Right cardiac atrium (tissue), 5 donors: ENCODE measurements around the gene CCNF. TPM values are rescaled to one million over a fixed set of nuclear protein-coding genes. Genes with fewer than 3 reads are reported as not detected.

ENCODE experiments used
- microRNA-seq, 2 donors: library from miRNA; unstranded; fragments of <30 nt; microRNA quantifications; one replicate each; pipeline ENCODE4 v1.2.0, GENCODE V29; 2020 to 2021
- polyA plus RNA-seq: library from polyadenylated mRNA; stranded (reverse); fragments of 200-250 nt; gene quantifications from one replicate; pipeline ENCODE4 v1.2.3, GENCODE V29; 2013
- total RNA-seq, 4 donors: library from RNA; stranded (reverse); fragmentation: NEBNext Ultra II Directional; extraction: Animal tissue kit (Norgen Biotek cat#: 25700); gene quantifications; one replicate each; pipeline ENCODE4 v1.2.1, GENCODE V29; 2021
- donor health status: healthy with polysubstance abuse.
- donor health status: DM: no; HTN: yes; CAD: no.
- donor health status: DM: no; HTN: no; CAD: no.
- donor health status: DM: no; HTN: yes; CAD: no; lungs with severe emphysema.
- donor health status: DM: yes; HTN: yes; CAD: no.

CCNF gene
- total and polyA plus RNA-seq, 5 donors = 0.70 to 1.9 (median 1.2) TPM

Small RNA genes within 50 kb of the gene (microRNA-seq; reads per million reads assigned to microRNA genes)
- gene MIR6767 = 0 reads per million in 2 donors
- 0 reads per million in 2 donors for gene MIR6768

Other genes starting within 250 kb of the CCNF start
- 10 to 100 TPM in 3 of 4 donors, 1 to 10 TPM in 1; 9.3 to 26.5 (median 12.3) TPM for gene CASKIN1, start 232.8 kb upstream of the CCNF start, total RNA-seq
- gene CASKIN1, start 232.8 kb upstream of the CCNF start, polyA plus RNA-seq = 9.7 TPM
- 10 to 100 TPM; 24.2 to 29.3 (median 27.0) TPM for gene MLST8, start 224.0 kb upstream of the CCNF start, total RNA-seq
- 33.3 TPM for gene MLST8, start 224.0 kb upstream of the CCNF start, polyA plus RNA-seq
- 10 to 100 TPM in 1 of 4 donors, 1 to 10 TPM in 3; 6.8 to 11.0 (median 7.9) TPM for gene BRICD5, start 218.6 kb upstream of the CCNF start, total RNA-seq
- 3.4 TPM for gene BRICD5, start 218.6 kb upstream of the CCNF start, polyA plus RNA-seq
- 10 to 100 TPM; 20.2 to 24.8 (median 21.5) TPM for gene PGP, start 214.6 kb upstream of the CCNF start, total RNA-seq
- gene PGP, start 214.6 kb upstream of the CCNF start, polyA plus RNA-seq = 19.3 TPM
- gene E4F1, start 205.9 kb upstream of the CCNF start, total RNA-seq = 10 to 100 TPM; 11.8 to 16.1 (median 14.2) TPM
- gene E4F1, start 205.9 kb upstream of the CCNF start, polyA plus RNA-seq = 13.7 TPM
- under 1 TPM; 0.17 to 0.43 (median 0.33) TPM for gene DNASE1L2, start 193.0 kb upstream of the CCNF start, total RNA-seq
- gene DNASE1L2, start 193.0 kb upstream of the CCNF start, polyA plus RNA-seq = 0.48 TPM
- gene ECI1, start 177.9 kb upstream of the CCNF start, total RNA-seq = 100 to 1,000 TPM; 110 to 145 (median 121) TPM
- 166 TPM for gene ECI1, start 177.9 kb upstream of the CCNF start, polyA plus RNA-seq
- gene RNPS1, start 161.3 kb upstream of the CCNF start, total RNA-seq = 100 to 1,000 TPM; 103 to 114 (median 110) TPM
- gene RNPS1, start 161.3 kb upstream of the CCNF start, polyA plus RNA-seq = 105 TPM
- 10 to 100 TPM in 1 of 4 donors, 1 to 10 TPM in 3; 7.7 to 11.3 (median 8.5) TPM for gene ABCA3, start 88.7 kb upstream of the CCNF start, total RNA-seq
- gene ABCA3, start 88.7 kb upstream of the CCNF start, polyA plus RNA-seq = 6.9 TPM
- gene TEDC2, start 30.7 kb downstream of the CCNF start, total RNA-seq = 1 to 10 TPM in 2 of 4 donors, under 1 TPM in 2; 0.58 to 2.2 (median 1.2) TPM
- 1.5 TPM for gene TEDC2, start 30.7 kb downstream of the CCNF start, polyA plus RNA-seq
- 1 to 10 TPM in 2 of 4 donors, under 1 TPM in 2; 0.50 to 1.8 (median 0.90) TPM for gene NTN3, start 41.9 kb downstream of the CCNF start, total RNA-seq
- 0.59 TPM for gene NTN3, start 41.9 kb downstream of the CCNF start, polyA plus RNA-seq
- 10 to 100 TPM; 11.6 to 15.5 (median 13.0) TPM for gene TBC1D24, start 45.7 kb downstream of the CCNF start, total RNA-seq
- 5.7 TPM for gene TBC1D24, start 45.7 kb downstream of the CCNF start, polyA plus RNA-seq
- gene ATP6V0C, start 84.5 kb downstream of the CCNF start, total RNA-seq = 100 to 1,000 TPM; 153 to 180 (median 179) TPM
- 206 TPM for gene ATP6V0C, start 84.5 kb downstream of the CCNF start, polyA plus RNA-seq
- gene AMDHD2, start 90.9 kb downstream of the CCNF start, total RNA-seq = 10 to 100 TPM; 10.6 to 16.5 (median 14.4) TPM
- gene AMDHD2, start 90.9 kb downstream of the CCNF start, polyA plus RNA-seq = 12.1 TPM
- not detected for gene CEMP1, start 102.0 kb downstream of the CCNF start, total RNA-seq
- gene CEMP1, start 102.0 kb downstream of the CCNF start, polyA plus RNA-seq = 0.27 TPM
- 10 to 100 TPM; 35.7 to 44.9 (median 37.8) TPM for gene PDPK1, start 108.6 kb downstream of the CCNF start, total RNA-seq
- gene PDPK1, start 108.6 kb downstream of the CCNF start, polyA plus RNA-seq = 18.0 TPM